Upper lobe of left lung (tissue), 4 donors: ENCODE measurements around the gene VSX2.

ENCODE experiments used
- CTCF ChIP-seq, 6 experiments: fragments of 450-650 bp in 4 of 6; fragments of 200-600 bp in 2 of 6; sonication (generic) in 2 of 6; IDR thresholded peaks; one replicate each; pipeline ENCODE4 v1.5.1; 2016 to 2019; ENCODE audit warnings: antibody characterized with exemption in 6 of 6
- POLR2A ChIP-seq, 4 donors: fragments of 450-650 bp; IDR thresholded peaks; one replicate each; pipeline ENCODE4 v1.5.1; 2016 to 2017; ENCODE audit warnings: antibody characterized with exemption in 4 of 4, mild to moderate bottlenecking in 2 of 4
- POLR2AphosphoS5 ChIP-seq, 2 donors: sonication (generic); formaldehyde crosslinking; IDR thresholded peaks; one replicate each; pipeline ENCODE4 v1.5.1; 2017; ENCODE audit warnings: antibody characterized with exemption in 2 of 2

GRCh38 chr14:74245292-74245691, 6.0 kb downstream of the VSX2 start:
- TF ChIP-seq POLR2A (IDR thresholded peaks at IDR 0.05) (no peak), CTCF (IDR thresholded peaks at IDR 0.05) (no peak), POLR2AphosphoS5 (IDR thresholded peaks at IDR 0.05) (no peak)
